Right hindlimb (tissue), 1 donor: ENCODE data around the gene VASP.

ENCODE experiments used
- DNase-seq: peaks from one replicate; pipeline ENCODE4 v3.0.0-alpha.2; 2018

Gene VASP

DNA sequence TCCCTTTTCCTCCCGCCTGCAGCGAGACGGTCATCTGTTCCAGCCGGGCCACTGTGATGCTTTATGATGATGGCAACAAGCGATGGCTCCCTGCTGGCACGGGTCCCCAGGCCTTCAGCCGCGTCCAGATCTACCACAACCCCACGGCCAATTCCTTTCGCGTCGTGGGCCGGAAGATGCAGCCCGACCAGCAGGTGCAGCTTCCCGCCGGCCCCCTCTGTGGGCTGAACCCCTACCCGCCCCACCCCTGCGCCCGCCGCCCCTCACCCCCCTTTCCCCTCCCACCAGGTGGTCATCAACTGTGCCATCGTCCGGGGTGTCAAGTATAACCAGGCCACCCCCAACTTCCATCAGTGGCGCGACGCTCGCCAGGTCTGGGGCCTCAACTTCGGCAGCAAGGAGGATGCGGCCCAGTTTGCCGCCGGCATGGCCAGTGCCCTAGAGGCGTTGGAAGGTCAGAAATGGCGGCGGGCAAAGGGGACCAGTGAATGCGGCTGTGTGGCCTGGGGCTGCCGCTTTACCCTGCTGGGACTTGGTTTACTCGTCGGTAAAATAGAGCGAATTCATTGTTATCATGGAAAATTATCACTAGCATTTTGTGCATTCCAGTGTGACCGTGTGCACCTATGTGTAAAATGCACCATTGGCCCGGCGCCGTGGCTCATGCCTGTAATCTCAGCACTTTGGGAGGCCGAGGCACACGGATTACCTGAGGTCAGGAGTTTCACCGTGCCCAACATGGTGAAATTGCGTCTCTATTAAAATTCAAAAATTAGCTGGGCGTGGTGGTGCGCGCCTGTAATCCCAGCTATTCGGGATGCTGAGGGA, 10.6 kb downstream of the VASP start:
- no peak for DNase-seq

DNA sequence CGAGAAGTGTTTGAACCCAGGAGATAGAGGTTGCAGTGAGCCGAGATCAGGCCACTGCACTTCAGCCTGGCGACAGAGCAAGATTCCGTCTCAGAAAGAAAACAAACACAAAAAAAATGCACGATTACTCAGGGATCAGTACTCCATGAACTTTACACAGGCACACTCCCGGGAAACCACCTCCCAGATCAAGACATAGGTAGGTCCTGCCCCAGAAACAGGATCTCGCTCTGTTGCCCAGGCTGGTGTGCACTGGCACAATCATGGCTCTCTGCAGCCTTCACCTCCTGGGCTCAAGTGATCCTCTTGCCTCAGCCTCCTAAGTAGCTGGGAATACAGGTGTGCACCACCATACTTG, 11.2 kb downstream of the VASP start:
- DNase-seq, result no peak

DNA sequence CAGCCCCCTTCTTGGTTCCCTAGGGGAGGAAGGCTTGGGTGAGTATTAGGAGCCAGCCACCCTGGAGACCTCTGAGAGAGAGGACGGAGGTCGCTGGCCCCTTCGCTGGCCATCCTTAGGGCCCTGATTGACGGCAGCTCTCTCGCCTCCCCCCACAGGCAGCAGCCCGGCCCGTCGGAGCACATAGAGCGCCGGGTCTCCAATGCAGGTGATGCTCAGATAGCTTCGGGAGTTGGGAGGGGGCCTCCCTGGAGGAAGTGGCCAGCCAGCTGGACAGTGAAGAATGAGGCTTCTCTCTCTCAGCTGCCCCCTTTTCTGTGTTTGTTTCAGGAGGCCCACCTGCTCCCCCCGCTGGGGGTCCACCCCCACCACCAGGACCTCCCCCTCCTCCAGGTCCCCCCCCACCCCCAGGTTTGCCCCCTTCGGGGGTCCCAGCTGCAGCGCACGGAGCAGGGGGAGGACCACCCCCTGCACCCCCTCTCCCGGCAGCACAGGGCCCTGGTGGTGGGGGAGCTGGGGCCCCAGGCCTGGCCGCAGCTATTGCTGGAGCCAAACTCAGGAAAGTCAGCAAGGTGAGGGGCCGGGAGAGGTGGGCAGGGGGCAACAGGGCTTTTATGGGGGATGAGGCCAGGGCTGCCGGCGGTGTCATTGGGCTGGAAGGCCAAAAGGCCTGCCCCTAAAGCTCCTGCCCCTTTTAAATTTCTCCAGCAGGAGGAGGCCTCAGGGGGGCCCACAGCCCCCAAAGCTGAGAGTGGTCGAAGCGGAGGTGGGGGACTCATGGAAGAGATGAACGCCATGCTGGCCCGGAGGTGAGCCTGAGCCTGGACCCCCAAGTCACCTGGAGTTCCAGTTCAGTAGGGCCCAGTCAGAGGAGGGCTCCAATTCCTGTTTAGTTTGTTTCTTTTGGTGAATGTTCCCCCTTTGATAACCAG, 15.0 kb downstream of the VASP start:
- DNase-seq, result no peak

DNA sequence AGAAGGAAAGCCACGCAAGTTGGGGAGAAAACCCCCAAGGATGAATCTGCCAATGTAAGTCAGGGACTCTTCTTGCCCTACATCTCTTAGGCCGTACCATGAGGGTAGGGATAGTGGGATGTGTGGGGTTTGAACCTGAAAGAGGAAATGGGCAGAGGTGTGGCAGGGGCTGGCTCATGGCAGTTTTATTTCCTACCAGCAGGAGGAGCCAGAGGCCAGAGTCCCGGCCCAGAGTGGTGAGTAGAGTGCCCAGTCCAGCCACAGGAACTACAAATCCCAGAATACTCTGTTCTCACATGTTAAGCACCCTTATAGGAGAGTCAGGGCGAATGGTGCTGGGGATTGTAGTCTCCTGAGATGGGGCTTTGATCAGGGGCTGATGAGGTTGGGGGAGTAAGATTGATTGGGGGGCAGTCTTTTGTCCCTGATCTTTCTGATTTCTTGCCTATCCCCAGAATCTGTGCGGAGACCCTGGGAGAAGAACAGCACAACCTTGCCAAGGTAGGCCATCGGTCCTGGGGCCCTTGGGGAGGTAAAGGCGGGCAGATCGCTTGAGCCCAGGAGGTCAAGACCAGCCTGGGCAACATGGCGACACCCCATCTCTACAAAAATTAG, 16.5 kb downstream of the VASP start:
- peak; percentile 87 for DNase-seq

DNA sequence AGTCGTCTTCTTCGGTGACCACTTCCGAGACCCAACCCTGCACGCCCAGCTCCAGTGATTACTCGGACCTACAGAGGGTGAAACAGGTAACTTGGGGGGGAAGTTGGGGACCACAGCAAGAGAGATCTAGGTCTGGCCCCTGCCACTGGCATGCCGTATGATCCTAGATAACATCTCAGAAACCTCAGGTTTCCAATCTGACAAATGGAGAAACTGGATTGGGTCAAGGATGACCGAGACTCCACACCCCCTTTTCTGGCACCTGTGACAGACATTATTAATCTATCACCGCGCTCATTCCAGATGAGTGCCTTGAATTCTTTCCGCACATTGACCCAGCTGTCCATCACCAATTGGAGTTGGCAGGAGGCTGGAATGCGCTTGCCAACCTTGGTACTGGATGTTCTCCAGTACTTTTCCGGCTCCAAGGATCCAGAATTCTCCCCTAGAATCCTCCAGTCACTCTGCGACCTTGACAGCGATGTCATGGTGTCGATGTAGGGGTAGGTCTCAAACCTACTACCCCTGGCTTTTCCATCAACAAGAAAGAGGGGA, 17.4 kb downstream of the VASP start:
- DNase-seq, result no peak

DNA sequence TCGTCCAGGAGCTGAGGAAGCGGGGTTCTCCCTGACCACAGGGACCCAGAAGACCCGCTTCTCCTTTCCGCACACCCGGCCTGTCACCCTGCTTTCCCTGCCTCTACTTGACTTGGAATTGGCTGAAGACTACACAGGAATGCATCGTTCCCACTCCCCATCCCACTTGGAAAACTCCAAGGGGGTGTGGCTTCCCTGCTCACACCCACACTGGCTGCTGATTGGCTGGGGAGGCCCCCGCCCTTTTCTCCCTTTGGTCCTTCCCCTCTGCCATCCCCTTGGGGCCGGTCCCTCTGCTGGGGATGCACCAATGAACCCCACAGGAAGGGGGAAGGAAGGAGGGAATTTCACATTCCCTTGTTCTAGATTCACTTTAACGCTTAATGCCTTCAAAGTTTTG, 18.9 kb downstream of the VASP start:
- DNase-seq, result peak; percentile 56

DNA sequence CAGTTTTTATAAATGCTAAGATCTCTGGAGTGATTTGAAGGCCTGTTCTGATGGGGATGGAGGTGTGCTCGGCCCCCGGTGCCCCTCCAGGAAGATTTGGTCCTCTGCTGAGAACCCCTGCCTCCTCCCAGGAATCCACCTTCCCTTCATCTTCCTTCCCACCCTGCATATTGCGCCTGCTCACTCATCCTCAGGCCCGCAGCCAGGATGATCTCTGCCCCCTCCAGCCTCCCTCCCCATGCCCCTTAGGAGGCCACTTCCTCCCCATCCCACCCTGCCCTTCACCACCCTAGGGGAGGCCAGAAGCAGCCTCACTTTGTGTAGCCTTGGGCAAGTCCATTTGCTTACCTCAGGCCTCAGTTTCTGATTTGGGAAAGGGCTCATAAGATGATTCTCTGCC, 19.7 kb downstream of the VASP start:
- no peak for DNase-seq

DNA sequence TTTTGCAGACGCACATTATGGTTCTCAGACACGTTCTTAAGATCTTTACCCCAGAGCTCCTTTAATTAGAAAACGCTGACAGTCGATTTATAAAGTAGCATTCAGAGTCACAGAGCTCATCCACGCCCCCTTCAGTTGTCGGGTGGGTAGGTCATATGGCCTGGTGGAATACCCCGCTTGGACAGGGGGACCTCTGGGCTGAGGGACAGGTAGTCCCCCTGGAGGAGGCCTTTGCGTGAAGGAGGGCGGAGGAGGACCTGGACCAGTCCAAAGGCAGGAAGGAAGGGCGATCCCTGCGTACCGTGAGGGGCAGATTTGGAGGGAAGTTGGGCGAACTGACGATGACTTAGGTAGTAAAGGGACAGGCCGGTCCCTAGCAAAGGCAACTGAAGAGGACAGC, 20.5 kb downstream of the VASP start:
- no peak for DNase-seq

DNA sequence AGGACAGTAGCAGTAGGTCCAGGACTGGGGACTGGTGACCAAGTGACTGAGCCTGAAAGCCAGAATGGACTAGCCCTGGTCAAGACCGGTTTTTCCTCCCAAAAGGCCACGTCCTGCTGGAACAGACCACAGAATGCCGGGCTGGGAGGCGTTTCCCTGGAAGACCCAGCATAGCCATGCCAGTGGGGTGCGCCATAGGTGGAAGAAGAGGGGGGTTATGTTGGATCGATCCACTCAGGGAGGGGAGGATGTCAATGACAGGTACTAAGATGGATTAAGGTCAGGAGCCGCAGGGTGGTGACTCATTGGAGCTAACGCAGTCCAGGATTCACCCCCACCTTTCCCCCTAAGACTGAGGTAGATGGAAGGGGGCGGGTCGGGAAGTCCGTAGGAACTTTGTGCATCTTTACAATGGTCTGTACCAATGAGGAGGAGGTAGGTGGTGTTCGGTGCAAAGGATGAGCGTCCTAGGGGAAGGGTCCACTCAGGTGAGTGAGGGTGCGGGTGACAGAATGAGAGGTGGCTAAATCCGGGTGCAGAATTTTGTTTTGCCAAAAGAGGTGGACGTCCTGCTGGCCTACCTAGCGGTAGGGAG, 21.0 kb downstream of the VASP start:
- DNase-seq, result no peak

DNA sequence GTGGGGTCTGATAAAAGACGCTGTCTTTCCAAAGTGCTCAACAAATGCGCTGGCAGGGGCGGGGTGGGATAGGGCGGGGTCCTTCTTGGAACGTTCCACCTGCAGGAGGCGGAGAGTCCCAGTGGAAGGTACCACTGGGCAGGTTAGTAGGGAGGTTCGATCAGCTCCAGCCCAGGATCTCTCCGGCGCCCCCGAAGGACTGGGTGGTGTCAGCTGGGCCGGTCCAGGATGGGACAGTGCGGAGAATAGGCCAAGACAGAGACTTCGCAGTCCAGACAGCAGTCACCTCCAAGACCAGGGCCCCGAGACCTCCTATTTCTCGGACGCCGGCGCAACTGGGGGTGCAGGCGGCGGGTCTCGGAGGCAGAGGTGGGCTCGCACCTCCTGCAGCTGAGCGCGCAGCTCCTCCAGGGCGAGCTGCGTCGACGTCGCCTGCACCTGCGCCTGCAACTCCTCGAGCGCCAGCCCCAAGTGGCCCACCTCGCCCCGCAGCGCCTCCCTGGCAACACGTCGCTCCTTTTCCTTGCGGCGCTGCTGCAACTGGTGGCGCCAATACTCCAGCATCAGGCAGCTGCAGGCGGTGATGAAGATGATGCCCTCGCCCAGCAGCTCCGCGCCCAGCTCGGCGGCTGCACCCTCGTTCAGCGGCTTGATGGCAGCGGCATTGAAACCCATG, 21.6 kb downstream of the VASP start:
- no peak for DNase-seq

DNA sequence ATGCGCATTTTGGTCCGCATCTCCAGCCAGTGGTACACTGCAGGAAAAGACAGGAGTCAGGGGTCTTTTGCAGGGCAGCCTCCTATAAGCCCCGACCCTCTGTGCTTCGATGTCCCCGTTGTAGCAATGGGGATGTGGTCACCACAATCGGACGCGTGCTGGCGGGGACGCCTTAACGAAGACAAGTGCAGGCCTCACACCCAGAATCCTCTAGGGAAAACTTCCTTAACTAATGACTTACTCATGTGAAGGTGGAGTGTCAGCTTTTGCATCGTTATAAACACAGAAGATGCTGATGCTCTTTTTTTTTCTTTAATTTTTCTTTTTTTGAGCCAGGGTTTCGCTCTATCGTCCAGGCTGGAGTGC, 22.1 kb downstream of the VASP start:
- DNase-seq, result no peak

DNA sequence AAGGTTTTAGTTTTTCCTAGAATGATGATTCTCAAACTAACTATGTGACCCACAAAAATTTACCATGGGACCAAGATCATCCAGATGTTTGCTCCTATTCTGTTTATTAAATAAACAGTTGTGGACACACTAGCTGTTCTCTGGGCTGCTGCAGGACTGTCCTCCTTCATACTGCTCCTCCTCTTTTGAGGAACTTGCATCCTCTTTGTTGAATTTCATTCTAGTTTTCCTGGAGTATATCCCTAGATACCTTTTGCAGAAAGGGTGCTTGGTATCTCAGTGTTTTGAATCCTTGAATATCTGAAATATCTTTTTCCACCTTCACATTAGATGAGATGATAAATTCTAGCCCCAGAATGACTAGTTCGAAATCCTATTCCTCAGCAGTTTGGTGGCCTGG, 24.1 kb downstream of the VASP start:
- DNase-seq, result no peak

DNA sequence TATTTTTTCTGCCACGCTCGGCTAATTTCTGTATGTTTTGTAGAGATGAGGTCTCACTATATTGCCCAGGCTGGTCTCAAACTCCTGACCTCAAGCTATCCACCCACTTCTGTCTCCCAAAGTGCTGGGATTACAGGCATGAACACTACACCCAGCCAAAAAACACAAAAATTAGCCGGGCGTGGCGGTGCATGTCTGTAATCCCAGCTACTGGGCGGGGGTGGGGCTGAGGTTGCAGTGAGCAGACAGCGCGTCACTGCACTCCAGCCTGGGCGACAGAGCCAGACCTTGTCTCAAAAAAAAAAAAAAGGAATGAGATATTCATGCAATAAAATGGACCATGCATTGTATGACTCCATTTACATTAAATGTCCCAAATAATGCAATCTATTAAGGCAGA, 32.2 kb downstream of the VASP start:
- no peak for DNase-seq

DNA sequence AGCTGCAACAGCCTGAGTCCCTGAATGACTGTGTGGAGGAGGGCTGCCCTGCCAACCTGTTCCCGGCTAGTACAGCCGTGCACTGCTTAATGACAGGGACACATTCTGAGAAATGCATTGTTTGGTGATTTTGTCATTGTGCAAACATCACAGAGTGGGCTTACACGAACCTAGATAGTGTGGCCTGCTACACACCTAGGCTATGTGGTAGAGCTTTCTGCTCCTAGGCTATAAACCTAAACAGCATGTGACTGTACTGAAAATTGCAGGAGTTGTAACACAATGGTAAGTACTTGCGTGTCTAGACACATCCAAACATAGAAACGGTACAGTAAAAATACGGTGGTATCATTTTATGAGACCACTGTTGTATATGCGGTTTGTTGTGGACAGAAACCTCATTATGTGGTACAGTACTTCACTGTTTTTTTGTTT, 35.0 kb downstream of the VASP start:
- no peak for DNase-seq

DNA sequence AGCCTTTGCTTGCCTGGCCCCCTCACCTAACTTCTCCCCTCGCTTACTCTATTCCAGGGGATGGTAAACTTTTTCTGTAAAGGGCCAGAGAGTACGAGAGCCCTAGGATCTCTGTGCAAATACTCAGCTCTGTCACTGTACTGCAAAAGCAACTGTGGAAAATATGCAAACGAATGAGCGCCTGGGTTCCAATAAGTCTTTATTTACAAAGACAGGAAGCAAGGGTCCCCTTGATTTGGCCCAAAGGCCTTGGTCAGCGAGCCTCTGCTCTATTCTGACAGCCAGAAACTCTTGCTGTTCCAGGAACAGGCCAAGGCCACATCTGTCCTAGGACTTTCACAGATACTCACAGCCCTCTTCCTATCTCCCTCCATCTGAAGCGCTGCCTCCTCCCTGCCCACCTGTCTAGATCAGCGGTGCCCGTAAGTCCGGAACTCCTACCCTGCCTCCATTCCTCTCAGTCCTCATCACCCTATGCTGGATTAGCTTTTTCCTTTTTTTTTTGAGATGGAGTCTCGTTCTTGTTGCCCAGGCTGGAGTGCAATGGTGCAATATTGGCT, 40.0 kb downstream of the VASP start:
- no peak for DNase-seq

DNA sequence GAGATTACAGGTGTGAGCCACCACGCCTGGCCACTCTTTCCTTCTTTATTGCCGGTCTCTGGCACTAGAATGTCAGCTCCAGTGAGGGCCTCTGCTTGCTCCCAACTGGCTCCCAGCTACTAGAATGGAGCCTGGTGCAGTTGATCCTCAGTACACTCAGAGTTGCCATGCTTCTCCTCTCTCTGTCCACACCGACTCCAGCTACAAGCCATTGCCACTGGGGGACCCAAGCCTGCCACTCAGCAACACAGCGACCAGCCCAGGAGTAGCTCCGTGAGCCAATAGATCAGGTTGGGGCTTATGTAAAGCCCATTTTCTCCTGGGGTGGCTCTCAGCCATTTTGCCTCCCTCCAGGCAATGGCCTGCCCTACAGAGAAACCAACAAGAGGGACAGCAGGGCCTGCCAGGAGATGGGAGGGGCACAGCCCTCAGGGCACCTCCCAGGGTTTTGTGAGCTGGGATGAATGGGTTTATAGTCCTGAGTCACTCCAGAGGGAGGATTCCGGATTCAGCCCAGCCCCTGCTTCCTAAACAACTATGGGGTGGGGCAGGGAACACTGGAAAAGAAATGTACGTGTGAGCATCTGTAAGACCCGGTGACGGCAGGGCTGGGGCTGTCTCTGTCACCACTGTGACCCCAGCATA, 40.8 kb downstream of the VASP start:
- no peak for DNase-seq

DNA sequence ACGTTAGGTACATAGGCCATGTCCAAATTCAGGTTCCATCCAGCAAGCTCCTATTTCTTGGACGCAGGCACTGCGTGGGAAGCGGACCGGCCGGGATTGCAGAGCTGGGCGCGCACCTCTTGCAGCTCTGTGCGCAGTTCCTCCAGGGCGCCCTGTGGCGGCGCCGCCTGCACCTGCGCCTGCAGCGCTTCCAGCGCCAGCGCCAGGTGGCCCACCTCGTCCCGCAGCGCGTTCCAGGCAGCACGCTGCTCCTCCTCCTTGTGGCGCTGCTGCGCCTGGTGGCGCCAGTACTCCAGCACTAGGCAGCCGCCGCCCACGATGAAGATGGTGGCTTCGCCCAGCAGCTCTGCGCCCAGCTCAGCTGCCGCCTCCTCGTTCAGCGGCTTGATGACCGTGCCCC, 46.2 kb downstream of the VASP start:
- no peak for DNase-seq

DNA sequence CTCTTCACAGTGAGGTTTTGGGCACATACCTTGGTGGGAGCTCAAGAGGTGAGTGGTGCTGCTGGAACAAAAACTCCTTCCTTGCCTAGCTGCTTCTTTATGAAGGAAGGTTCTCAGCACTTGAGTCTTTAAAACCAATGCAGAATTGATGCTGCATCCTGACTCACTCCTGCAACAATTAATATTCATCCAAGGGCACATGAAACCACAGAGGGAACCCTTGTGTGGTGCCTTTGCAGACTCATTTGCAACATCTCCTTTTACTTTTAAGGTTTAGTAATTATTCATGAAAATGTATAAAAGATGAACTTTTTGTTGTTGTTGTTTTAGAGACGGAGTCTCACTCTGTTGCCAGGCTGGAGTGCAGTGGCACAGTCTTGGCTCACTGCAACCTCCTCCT, 47.2 kb downstream of the VASP start:
- DNase-seq, result no peak

DNA sequence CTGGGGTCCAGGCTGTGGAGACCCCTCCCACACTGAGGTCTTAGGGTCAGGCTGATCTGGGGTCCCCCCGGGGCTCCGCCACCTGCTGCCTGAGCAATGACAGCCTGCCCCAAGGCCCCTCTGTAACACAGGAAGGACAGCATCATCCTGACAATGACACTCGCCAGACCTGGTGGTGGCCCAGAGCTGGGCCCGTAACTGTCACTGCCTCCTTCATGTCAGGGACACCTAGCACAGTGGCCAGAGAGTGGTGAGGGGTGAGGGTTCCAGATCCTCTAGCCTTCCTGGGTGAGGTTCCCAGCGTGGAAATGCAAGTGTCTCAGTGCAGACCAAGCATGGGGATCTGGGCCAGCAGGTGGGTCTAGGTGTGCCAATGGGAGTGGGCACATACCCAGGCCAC, 49.6 kb downstream of the VASP start:
- DNase-seq, result no peak

DNA sequence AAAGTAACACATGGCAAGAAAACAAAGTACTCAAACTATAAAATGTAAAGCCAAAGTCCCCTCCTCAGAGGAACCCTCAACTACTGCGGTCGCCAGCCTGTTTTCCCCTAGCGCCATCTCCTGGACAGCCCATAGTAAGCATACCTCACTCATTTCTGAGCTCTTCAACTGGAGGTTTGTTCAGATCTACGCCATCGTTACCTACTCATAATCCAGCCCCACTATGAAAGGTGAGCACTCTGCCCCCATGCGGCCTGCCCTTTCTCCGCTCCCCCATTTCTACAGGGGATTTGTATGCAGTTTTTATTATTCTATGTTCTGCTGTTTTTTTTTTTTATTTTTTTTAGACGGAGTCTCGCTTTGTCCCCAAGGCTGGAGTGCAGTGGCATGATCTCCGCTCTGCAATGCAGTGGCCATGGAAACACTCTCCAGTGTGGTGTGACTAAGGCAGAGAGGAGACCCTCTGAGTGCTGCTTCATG, 51.2 kb downstream of the VASP start:
- DNase-seq, result no peak

DNA sequence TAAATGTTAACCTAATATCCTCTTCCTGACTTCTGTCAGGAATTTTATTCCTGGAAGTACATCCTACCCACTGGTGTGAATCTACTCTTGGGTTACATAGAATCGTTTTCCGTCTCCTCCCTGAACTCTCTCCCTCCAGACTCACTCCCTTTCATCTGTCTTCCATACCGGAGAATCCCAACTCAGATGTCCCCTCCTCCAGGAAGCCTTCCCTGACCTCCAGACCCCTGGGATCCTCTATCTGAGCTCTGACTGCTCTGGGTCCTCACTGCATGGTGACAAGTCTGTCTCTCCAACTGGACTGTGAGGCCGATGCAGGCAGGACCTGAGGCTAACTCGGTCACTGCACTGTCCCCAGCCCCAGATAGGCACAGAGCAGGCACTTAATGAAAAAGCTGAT, 52.8 kb downstream of the VASP start:
- no peak for DNase-seq
